H9 (cell line): Measurements from ENCODE around the gene PHACTR4. TPM values are rescaled to one million over a fixed set of nuclear protein-coding genes. Genes with fewer than 3 reads are reported as not detected.

ENCODE experiments used
- DNase-seq: peaks from one replicate; pipeline ENCODE4 v3.0.0-alpha.2; 2017
- H2AFZ ChIP-seq: one replicate; pipeline ENCODE4 v1.6.1; 2013; ENCODE audit warnings: mild to moderate bottlenecking, low read length, control low read depth, moderate library complexity
- H2AK5ac ChIP-seq: 2 replicates; pipeline ENCODE4 v1.6.1; 2013; ENCODE audit warnings: low read length, control low read depth, mixed read lengths; ENCODE audit not compliant: insufficient read length
- H2BK120ac ChIP-seq: one replicate; pipeline ENCODE4 v1.6.1; 2013; ENCODE audit warnings: low read depth, mild to moderate bottlenecking, low read length, control low read depth, inconsistent platforms; ENCODE audit not compliant: poor library complexity, severe bottlenecking
- H2BK12ac ChIP-seq: 2 replicates; pipeline ENCODE4 v1.6.1; 2013; ENCODE audit warnings: low read length, control low read depth, mixed read lengths, low read depth; ENCODE audit not compliant: insufficient read length
- H2BK15ac ChIP-seq: 2 replicates; pipeline ENCODE4 v1.6.1; 2013; ENCODE audit warnings: low read depth, low read length, control low read depth
- H2BK20ac ChIP-seq: one replicate; pipeline ENCODE4 v1.6.1; 2013; ENCODE audit warnings: low read depth, mild to moderate bottlenecking, low read length, control low read depth, inconsistent platforms; ENCODE audit not compliant: poor library complexity, severe bottlenecking
- H2BK5ac ChIP-seq: 2 replicates; pipeline ENCODE4 v1.6.1; 2013; ENCODE audit warnings: low read length, control low read depth, mixed read lengths; ENCODE audit not compliant: insufficient read length
- H3K14ac ChIP-seq: 2 replicates; pipeline ENCODE4 v1.6.1; 2013; ENCODE audit warnings: low read length, control low read depth; ENCODE audit not compliant: insufficient read depth
- H3K18ac ChIP-seq: 2 replicates; pipeline ENCODE4 v1.6.1; 2013; ENCODE audit warnings: low read depth, mild to moderate bottlenecking, mixed read lengths, low read length, control low read depth; ENCODE audit not compliant: insufficient read length
- H3K23ac ChIP-seq: 2 replicates; pipeline ENCODE4 v1.6.1; 2013; ENCODE audit warnings: low read length, control low read depth, mixed read lengths, low read depth; ENCODE audit not compliant: insufficient read length
- H3K23me2 ChIP-seq: 2 replicates; pipeline ENCODE4 v1.6.1; 2013; ENCODE audit warnings: low read depth, mild to moderate bottlenecking, mixed read lengths, low read length, control low read depth; ENCODE audit not compliant: insufficient read length, poor library complexity, severe bottlenecking
- H3K27ac ChIP-seq: 2 replicates; pipeline ENCODE4 v1.5.1; 2013; ENCODE audit warnings: low read length, control low read depth, mixed read lengths, low read depth; ENCODE audit not compliant: insufficient read length
- H3K27me3 ChIP-seq: 2 replicates; pipeline ENCODE4 v1.6.1; 2013; ENCODE audit warnings: low read length, control low read depth, inconsistent platforms; ENCODE audit not compliant: insufficient read depth
- H3K4ac ChIP-seq: 2 replicates; pipeline ENCODE4 v1.6.1; 2013; ENCODE audit warnings: low read depth, mild to moderate bottlenecking, control low read depth, inconsistent platforms, low read length, moderate library complexity
- H3K4me1 ChIP-seq: 2 replicates; pipeline ENCODE4 v1.6.1; 2013; ENCODE audit warnings: low read length, control low read depth, inconsistent platforms; ENCODE audit not compliant: insufficient read depth
- H3K4me2 ChIP-seq: 2 replicates; pipeline ENCODE4 v1.6.1; 2013; ENCODE audit warnings: low read length, control low read depth, mixed read lengths; ENCODE audit not compliant: insufficient read length, insufficient read depth
- H3K56ac ChIP-seq: 2 replicates; pipeline ENCODE4 v1.6.1; 2013; ENCODE audit warnings: low read depth, mild to moderate bottlenecking, mixed read lengths, low read length, control low read depth; ENCODE audit not compliant: insufficient read length
- H3K79me1 ChIP-seq: 2 replicates; pipeline ENCODE4 v1.6.1; 2013; ENCODE audit warnings: low read depth, mild to moderate bottlenecking, moderate library complexity, low read length, control low read depth, inconsistent platforms; ENCODE audit not compliant: insufficient read depth, poor library complexity, severe bottlenecking
- H3K79me2 ChIP-seq: 2 replicates; pipeline ENCODE4 v1.6.1; 2013; ENCODE audit warnings: low read length, control low read depth, inconsistent platforms; ENCODE audit not compliant: insufficient read depth
- H3K9ac ChIP-seq: 2 replicates; pipeline ENCODE4 v1.6.1; 2013; ENCODE audit warnings: low read length, control low read depth, mixed read lengths; ENCODE audit not compliant: insufficient read length; ENCODE audit errors: extremely low read depth
- H3K9me3 ChIP-seq: one replicate; pipeline ENCODE4 v1.6.1; 2013; ENCODE audit warnings: low read depth, low read length, inconsistent platforms; ENCODE audit not compliant: control insufficient read depth
- H3T11ph ChIP-seq: one replicate; pipeline ENCODE4 v1.6.1; 2013; ENCODE audit warnings: mild to moderate bottlenecking, low read length, control low read depth, inconsistent platforms
- H4K20me1 ChIP-seq: one replicate; pipeline ENCODE4 v1.6.1; 2013; ENCODE audit not compliant: control insufficient read depth, insufficient read length, insufficient read depth
- H4K5ac ChIP-seq: 2 replicates; pipeline ENCODE4 v1.6.1; 2013; ENCODE audit warnings: low read depth, mild to moderate bottlenecking, mixed read lengths, low read length, control low read depth; ENCODE audit not compliant: insufficient read length
- H4K8ac ChIP-seq: replicated peaks from 2 replicates; pipeline ENCODE4 v1.6.1; 2013; ENCODE audit warnings: low read length, control low read depth, mixed read lengths, low read depth; ENCODE audit not compliant: insufficient read length
- H4K91ac ChIP-seq: 2 replicates; pipeline ENCODE4 v1.6.1; 2013; ENCODE audit warnings: low read depth, mild to moderate bottlenecking, moderate library complexity, mixed read lengths, low read length, control low read depth; ENCODE audit not compliant: insufficient read length
- H3K27ac Mint-ChIP-seq, 3 experiments: 2 replicates in 2 of 3; 3 replicates in 1 of 3; pipeline ENCODE4 v1.8.0; 2020 to 2021; ENCODE audit warnings: mixed read lengths in 3 of 3, mild to moderate bottlenecking in 1 of 3, moderate library complexity in 1 of 3
- H3K27me3 Mint-ChIP-seq: 2 replicates; pipeline ENCODE4 v1.8.0; 2021; ENCODE audit warnings: low read depth, mild to moderate bottlenecking, moderate library complexity, mixed read lengths
- H3K36me3 Mint-ChIP-seq, 3 experiments: 2 replicates in 2 of 3; 3 replicates in 1 of 3; pipeline ENCODE4 v1.8.0; 2020 to 2021; ENCODE audit warnings: low read depth in 3 of 3, mixed read lengths in 3 of 3; ENCODE audit not compliant: insufficient read depth in 1 of 3
- H3K4me1 Mint-ChIP-seq, 2 experiments: 2 replicates each; pipeline ENCODE4 v1.8.0; 2020; ENCODE audit warnings: mixed read lengths in 2 of 2
- H3K4me3 Mint-ChIP-seq, 2 experiments: 2 replicates in 1 of 2; 3 replicates in 1 of 2; pipeline ENCODE4 v1.8.0; 2020 to 2021; ENCODE audit warnings: mild to moderate bottlenecking in 2 of 2, mixed read lengths in 2 of 2, moderate library complexity in 1 of 2
- H3K9me3 Mint-ChIP-seq, 2 experiments: 2 replicates in 1 of 2; 3 replicates in 1 of 2; pipeline ENCODE4 v1.8.0; 2020; ENCODE audit warnings: mild to moderate bottlenecking in 2 of 2, mixed read lengths in 2 of 2, moderate library complexity in 1 of 2
- CTCF ChIP-seq: fragments of 200-600 bp; sonication (generic); conservative IDR thresholded peaks from 3 replicates; pipeline ENCODE4 v1.8.0; 2021; ENCODE audit warnings: antibody characterized with exemption, mild to moderate bottlenecking
- WGBS: extraction: QIAGEN DNeasy Blood & Tissue Kit; methylation state at CpG from one replicate; pipeline ENCODE4 v1.1.7; 2013; ENCODE audit warnings: missing lambda C conversion rate, low lambda C conversion rate, mixed read lengths; ENCODE audit not compliant: insufficient read length; ENCODE audit errors: extremely low coverage; 5-methylcytosine and 5-hydroxymethylcytosine counted together
- total RNA-seq: library from RNA; stranded (reverse); gene quantifications from 2 replicates; pipeline ENCODE4 v1.2.1, GENCODE V29; 2021

Gene PHACTR4
- total RNA-seq, 1 experiment from 2014 or later, result 54.0 TPM

DNA sequence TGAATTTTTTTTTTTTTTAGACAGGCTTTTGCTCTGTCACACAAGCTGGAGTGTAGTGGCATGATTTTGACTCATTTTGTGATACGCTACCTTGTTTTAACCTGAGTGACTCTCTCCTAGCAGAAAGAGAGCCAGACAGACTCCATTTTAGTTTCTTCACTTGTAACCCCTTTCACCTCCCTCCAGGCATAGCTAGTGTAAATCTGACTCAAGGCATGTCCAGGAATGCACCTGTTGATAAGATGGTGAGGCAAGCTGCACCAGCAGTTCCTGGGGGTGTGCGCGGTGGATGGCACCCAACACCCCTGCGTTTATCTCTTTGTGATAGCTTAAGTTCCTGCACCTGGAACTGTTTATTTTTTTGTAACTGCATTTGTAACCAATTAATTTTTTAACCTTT is 4.7 kb upstream of the PHACTR4 start:
- H3K9me3 ChIP-seq, result no peaks in the 10 kb centered on the region
- no peaks in the 10 kb centered on the region for H3K79me2 ChIP-seq
- H3T11ph ChIP-seq, result no peak overlapping the region
- no peak overlapping the region for H3K56ac ChIP-seq
- H3K9ac ChIP-seq, result no peak overlapping the region
- H3K27me3 Mint-ChIP-seq, result no peaks in the 10 kb centered on the region
- no peak overlapping the region for H2AK5ac ChIP-seq
- H2BK12ac ChIP-seq, result no peak overlapping the region
- no peak overlapping the region for H3K4me3 Mint-ChIP-seq
- no peak overlapping the region for H3K27ac ChIP-seq
- no peak overlapping the region for H2BK5ac ChIP-seq
- H3K4ac ChIP-seq, result no peak overlapping the region
- H2BK20ac ChIP-seq, result no peak overlapping the region
- H3K9me3 Mint-ChIP-seq, result no peaks in the 10 kb centered on the region
- H3K14ac ChIP-seq, result no peak overlapping the region
- no peak overlapping the region for H3K4me2 ChIP-seq
- H3K4me1 ChIP-seq, result no peaks in the 10 kb centered on the region
- H3K79me1 ChIP-seq, result no peaks in the 10 kb centered on the region
- H4K20me1 ChIP-seq, result no peaks in the 10 kb centered on the region
- WGBS, result no CpG with 5 or more reads among the region's 4 CpGs
- no peaks in the 10 kb centered on the region for H3K27me3 ChIP-seq
- H3K27ac Mint-ChIP-seq, result no peak overlapping the region
- H2BK15ac ChIP-seq, result no peak overlapping the region
- H4K8ac ChIP-seq, result no peak overlapping the region
- DNase-seq, result no peak
- no peak overlapping the region for H3K18ac ChIP-seq
- no peak for TF ChIP-seq CTCF
- no peak overlapping the region for H3K23ac ChIP-seq
- no peak overlapping the region for H4K91ac ChIP-seq
- H2BK120ac ChIP-seq, result no peak overlapping the region
- no peaks in the 10 kb centered on the region for H3K23me2 ChIP-seq
- H2AFZ ChIP-seq, result no peak overlapping the region
- no peak overlapping the region for H4K5ac ChIP-seq
- H3K4me1 Mint-ChIP-seq, result peaks cover 6 to 9% of the 10 kb centered on the region in 2 experiments
- no peaks in the 10 kb centered on the region for H3K36me3 Mint-ChIP-seq
